ENCODE data around the gene SOAT2. TPM values are rescaled to one million over a fixed set of nuclear protein-coding genes. Genes with fewer than 3 reads are reported as not detected.

Gene SOAT2
- total and polyA plus RNA-seq, 2 experiments from 2014 or later: 0.43 TPM; not detected in 1

DNA sequence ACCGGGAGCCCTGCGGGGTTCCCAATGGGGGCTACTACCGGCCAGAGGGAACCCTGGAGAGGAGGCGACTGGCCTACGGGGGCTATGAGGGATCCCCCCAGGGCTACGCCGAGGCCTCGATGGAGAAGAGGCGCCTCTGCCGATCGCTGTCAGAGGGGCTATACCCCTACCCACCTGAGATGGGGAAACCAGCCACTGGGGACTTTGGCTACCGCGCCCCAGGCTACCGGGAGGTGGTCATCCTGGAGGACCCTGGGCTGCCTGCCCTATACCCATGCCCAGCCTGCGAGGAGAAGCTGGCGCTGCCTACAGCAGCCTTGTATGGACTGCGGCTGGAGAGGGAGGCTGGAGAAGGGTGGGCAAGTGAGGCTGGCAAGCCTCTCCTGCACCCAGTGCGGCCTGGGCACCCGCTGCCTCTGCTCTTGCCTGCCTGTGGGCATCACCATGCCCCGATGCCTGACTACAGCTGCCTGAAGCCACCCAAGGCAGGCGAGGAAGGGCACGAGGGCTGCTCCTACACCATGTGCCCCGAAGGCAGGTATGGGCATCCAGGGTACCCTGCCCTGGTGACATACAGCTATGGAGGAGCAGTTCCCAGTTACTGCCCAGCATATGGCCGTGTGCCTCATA lies 43.7 kb upstream of the SOAT2 start:
- Histone ChIP-seq H3K4me2 (ENCODE audit: unreplicated experiment) (no peak overlapping the region), H3K9ac (no peak overlapping the region), H3K9me2 (ENCODE audit: insufficient read depth) (no peaks in the 10 kb centered on the region), H3K4me1 (ENCODE audit: insufficient read depth) (peaks cover 29% of the 10 kb centered on the region), H3K27me3 (replicated peaks; ENCODE audit: insufficient read depth) (no peaks in the 10 kb centered on the region), H3K9me3 (ENCODE audit: low read depth) (no peaks in the 10 kb centered on the region), H3K36me3 (ENCODE audit: low read depth) (peaks cover 7% of the 10 kb centered on the region; the same call in 1 of the 2 replicates), H2AFZ (no peak overlapping the region), H3K4me3 (no peak overlapping the region), H4K20me1 (ENCODE audit: insufficient read depth) (no peaks in the 10 kb centered on the region), H3K27ac (no peak overlapping the region), H3K79me2 (ENCODE audit: insufficient read depth) (no peaks in the 10 kb centered on the region), H3F3A (ENCODE audit: insufficient read depth) (peaks cover 38% of the 10 kb centered on the region)
- TF ChIP-seq EZH2phosphoT487 (IDR thresholded peaks at IDR 0.05; ENCODE audit: insufficient read depth, low read depth) (no peak), EZH2 (IDR thresholded peaks at IDR 0.05; ENCODE audit: insufficient read depth, poor library complexity, severe bottlenecking) (no peak)
- 90 to 92% methylated on average over 23 to 24 of the region's 24 CpGs for WGBS, 2 experiments (ENCODE audit: low coverage in 1 of 2, low lambda C conversion rate in 2 of 2, missing lambda C conversion rate in 2 of 2)
- in situ Hi-C loops (cut with MboI): no loop called here
- no peak for DNase-seq

DNA sequence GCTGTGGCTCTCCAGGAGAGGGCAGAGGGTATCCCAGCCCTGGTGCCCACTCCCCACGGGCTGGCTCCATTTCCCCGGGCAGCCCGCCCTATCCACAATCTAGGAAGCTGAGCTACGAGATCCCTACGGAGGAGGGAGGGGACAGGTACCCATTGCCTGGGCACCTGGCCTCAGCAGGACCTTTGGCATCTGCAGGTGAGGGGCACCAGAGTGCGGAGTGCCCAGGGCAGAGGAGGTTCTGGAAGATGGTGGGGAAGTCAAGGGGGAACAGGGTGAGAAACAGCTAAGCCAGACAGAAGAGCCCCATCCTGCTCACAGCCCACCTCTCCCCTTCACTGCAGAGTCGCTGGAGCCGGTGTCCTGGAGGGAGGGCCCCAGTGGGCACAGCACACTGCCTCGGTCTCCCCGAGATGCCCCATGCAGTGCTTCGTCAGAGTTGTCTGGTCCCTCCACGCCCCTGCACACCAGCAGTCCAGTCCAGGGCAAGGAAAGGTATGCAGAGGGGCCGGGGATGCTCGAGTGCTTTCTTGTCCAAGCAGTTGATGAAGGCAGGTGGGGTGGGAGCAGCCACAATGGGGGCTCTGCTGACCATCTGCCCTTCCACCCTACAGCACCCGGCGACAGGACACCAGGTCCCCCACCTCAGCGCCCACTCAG lies 43.1 kb upstream of the SOAT2 start:
- TF ChIP-seq EZH2phosphoT487 (IDR thresholded peaks at IDR 0.05; ENCODE audit: insufficient read depth, low read depth) (no peak), EZH2 (IDR thresholded peaks at IDR 0.05; ENCODE audit: insufficient read depth, poor library complexity, severe bottlenecking) (no peak)
- DNase-seq: no peak
- Histone ChIP-seq H3K4me1 (ENCODE audit: insufficient read depth) (peaks cover 23% of the 10 kb centered on the region), H3F3A (ENCODE audit: insufficient read depth) (peaks cover 44% of the 10 kb centered on the region), H3K9ac (no peak overlapping the region), H3K4me3 (no peak overlapping the region), H3K9me2 (ENCODE audit: insufficient read depth) (no peaks in the 10 kb centered on the region), H3K79me2 (ENCODE audit: insufficient read depth) (no peaks in the 10 kb centered on the region), H2AFZ (no peak overlapping the region), H3K9me3 (ENCODE audit: low read depth) (no peaks in the 10 kb centered on the region), H3K36me3 (ENCODE audit: low read depth) (peaks cover 7% of the 10 kb centered on the region; the same call in 1 of the 2 replicates), H3K4me2 (ENCODE audit: unreplicated experiment) (no peak overlapping the region), H3K27me3 (replicated peaks; ENCODE audit: insufficient read depth) (no peaks in the 10 kb centered on the region), H4K20me1 (ENCODE audit: insufficient read depth) (no peaks in the 10 kb centered on the region), H3K27ac (no peak overlapping the region)
- 85 to 89% methylated on average over 17 of the region's 17 CpGs for WGBS, 2 experiments (ENCODE audit: low coverage in 1 of 2, low lambda C conversion rate in 2 of 2, missing lambda C conversion rate in 2 of 2)
- in situ Hi-C loops (cut with MboI): no loop called here

DNA sequence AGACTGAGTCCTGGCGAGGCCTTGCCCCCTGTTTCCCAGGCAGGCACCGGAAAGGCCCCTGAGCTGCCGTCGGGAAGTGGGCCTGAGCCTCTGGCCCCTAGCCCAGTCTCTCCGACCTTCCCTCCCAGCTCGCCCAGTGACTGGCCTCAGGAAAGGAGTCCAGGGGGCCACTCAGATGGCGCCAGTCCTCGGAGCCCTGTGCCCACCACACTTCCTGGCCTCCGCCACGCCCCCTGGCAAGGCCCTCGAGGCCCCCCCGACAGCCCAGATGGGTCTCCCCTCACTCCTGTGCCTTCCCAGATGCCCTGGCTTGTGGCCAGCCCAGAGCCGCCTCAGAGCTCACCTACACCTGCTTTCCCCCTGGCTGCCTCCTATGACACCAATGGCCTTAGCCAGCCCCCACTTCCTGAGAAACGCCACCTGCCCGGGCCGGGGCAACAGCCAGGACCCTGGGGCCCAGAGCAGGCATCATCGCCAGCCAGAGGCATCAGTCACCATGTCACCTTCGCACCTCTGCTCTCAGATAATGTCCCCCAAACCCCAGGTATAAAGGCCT lies 42.5 kb upstream of the SOAT2 start:
- no peaks in the 10 kb centered on the region for H3K9me3 ChIP-seq (ENCODE audit: low read depth)
- no peak overlapping the region for H3K4me2 ChIP-seq (ENCODE audit: unreplicated experiment)
- no peak overlapping the region for H3K9ac ChIP-seq
- WGBS, 2 experiments (ENCODE audit: low coverage in 1 of 2, low lambda C conversion rate in 2 of 2, missing lambda C conversion rate in 2 of 2): 80 to 81% methylated on average over 16 to 18 of the region's 18 CpGs
- H2AFZ ChIP-seq: no peak overlapping the region
- H3K36me3 ChIP-seq (ENCODE audit: low read depth): peaks cover 7% of the 10 kb centered on the region; the same call in 1 of the 2 replicates
- TF ChIP-seq EZH2phosphoT487 (IDR thresholded peaks at IDR 0.05; ENCODE audit: insufficient read depth, low read depth) (no peak), EZH2 (IDR thresholded peaks at IDR 0.05; ENCODE audit: insufficient read depth, poor library complexity, severe bottlenecking) (no peak)
- in situ Hi-C loops (cut with MboI): no loop called here
- H4K20me1 ChIP-seq (ENCODE audit: insufficient read depth): no peaks in the 10 kb centered on the region
- peaks cover 20% of the 10 kb centered on the region for H3K4me1 ChIP-seq (ENCODE audit: insufficient read depth)
- no peak overlapping the region for H3K4me3 ChIP-seq
- no peaks in the 10 kb centered on the region for H3K27me3 ChIP-seq (replicated peaks; ENCODE audit: insufficient read depth)
- H3K9me2 ChIP-seq (ENCODE audit: insufficient read depth): no peaks in the 10 kb centered on the region
- no peak for DNase-seq
- no peak overlapping the region for H3K27ac ChIP-seq
- peaks cover 50% of the 10 kb centered on the region for H3F3A ChIP-seq (ENCODE audit: insufficient read depth)
- H3K79me2 ChIP-seq (ENCODE audit: insufficient read depth): no peaks in the 10 kb centered on the region

DNA sequence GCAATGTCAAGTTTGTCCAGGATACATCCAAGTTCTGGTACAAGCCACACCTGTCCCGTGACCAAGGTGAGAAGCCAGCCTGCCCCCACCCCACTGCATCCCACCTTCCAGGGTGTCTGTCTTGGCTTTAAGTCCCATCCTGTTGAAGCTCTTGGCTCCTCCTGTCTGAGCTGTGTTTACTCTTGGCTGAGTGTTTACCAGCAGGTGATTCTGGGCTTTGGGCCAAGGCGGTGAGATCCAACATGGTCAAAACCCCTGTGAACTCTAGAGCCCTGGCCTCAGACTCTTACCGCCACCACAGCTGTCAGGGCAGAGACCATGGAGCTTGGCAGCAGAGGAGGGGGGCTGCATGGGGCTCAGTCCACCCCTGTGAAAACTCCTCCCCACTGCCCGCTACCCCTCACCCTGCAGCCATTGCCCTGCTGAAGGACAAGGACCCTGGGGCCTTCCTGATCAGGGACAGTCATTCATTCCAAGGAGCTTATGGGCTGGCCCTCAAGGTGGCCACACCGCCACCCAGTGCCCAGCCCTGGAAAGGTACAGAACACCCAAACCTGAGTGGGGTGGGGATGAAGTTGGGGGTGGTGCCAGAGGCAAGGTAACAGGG lies 41.8 kb upstream of the SOAT2 start:
- Histone ChIP-seq H3K4me1 (ENCODE audit: insufficient read depth) (peaks cover 18% of the 10 kb centered on the region), H3K9me2 (ENCODE audit: insufficient read depth) (no peaks in the 10 kb centered on the region), H3K9ac (no peak overlapping the region), H3K27me3 (replicated peaks; ENCODE audit: insufficient read depth) (no peaks in the 10 kb centered on the region), H3K79me2 (ENCODE audit: insufficient read depth) (no peaks in the 10 kb centered on the region), H3K4me2 (ENCODE audit: unreplicated experiment) (no peak overlapping the region), H4K20me1 (ENCODE audit: insufficient read depth) (no peaks in the 10 kb centered on the region), H2AFZ (no peak overlapping the region), H3K9me3 (ENCODE audit: low read depth) (no peaks in the 10 kb centered on the region), H3K36me3 (ENCODE audit: low read depth) (peaks cover 7% of the 10 kb centered on the region; the same call in 1 of the 2 replicates), H3F3A (ENCODE audit: insufficient read depth) (peaks cover 47% of the 10 kb centered on the region), H3K27ac (no peak overlapping the region), H3K4me3 (no peak overlapping the region)
- in situ Hi-C loops (cut with MboI): no loop called here
- WGBS, 2 experiments (ENCODE audit: low coverage in 1 of 2, low lambda C conversion rate in 2 of 2, missing lambda C conversion rate in 2 of 2): 91 to 93% methylated on average over 5 of the region's 5 CpGs
- no peak for DNase-seq
- no peak for TF ChIP-seq EZH2 (IDR thresholded peaks at IDR 0.05; ENCODE audit: insufficient read depth, poor library complexity, severe bottlenecking)

Data from GM23248 (cell line).